CD4-positive, alpha-beta T cell treated with Interferon alpha-2 for 1 hour (primary cell): ENCODE results near the gene DTHD1.

Experiments
- DNase-seq, 2 donors: peaks; one replicate each; pipeline ENCODE4 v3.0.0-alpha.2; 2020 to 2022

Gene DTHD1

DNA sequence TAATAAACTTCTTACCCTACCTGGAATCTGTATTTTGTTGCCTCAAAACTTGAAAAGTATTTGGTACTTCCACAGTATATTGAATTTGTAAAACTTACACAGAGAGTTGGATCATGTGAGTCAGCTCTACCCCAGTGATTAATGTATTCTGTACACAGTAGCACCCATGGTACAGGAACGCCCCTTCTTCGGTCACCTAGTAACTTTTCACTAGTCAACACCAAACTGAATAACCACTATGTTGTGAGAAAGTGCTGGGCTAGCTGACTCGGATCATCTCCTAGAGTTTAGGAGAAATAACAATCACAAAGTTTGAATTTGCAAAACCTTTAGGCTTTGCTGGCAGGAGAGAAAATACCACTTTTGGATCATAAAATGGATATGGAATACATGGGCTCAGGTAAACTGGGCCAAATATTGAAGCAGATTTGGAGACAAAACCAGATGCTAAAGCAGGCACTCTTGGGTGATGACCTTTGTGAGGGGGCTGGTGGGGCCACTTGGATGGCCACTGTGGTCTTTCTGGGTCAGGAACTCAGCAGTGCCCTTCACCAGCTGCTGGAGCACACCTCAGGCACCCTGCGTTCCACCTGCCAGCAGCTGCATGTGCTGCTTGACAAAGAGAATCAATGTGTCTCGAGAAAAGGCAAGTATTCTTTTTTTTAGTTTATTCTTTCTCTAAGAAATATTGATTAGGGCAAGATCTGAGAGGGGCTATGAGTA lies at the start of gene DTHD1:
DTHD1 (plus strand) TSS at position 233 of the 723 bp plus-strand sequence; CDS start at position 376, 143 bp downstream.
- DNase-seq, result peak; percentile 54 to 72

DNA sequence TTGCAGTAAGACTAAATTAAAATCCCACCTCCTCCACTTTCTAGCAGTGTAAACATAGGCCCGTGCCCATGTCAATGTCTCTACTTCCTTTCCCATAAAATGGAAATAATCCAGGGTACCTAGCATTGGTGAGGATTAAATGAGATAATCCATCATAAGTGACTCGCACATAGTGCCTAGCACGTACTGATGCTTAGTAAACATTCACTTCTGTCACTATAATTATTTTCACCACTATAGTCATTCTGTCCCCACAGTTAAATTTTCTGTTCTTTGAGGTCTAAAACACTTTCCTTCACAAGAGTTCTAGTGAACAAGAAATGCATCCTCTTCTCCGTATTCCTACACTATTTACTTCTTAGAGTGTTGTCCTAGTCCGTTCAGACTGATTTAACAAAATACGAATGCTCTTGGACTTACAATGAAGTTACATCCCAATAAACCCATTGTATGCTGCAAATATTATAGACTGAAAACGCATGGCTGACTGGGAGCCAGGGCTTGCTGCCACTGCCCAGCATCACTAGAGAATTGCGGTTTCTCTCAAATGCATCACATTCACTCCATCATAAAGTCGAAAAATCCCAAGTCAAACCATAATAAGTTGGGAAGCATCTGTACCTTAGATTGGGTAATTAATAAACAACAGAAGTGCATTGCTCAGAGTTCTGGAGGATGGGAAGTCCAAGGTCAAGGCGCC lies 47.7 kb upstream of the DTHD1 start:
- DNase-seq, result no peak

DNA sequence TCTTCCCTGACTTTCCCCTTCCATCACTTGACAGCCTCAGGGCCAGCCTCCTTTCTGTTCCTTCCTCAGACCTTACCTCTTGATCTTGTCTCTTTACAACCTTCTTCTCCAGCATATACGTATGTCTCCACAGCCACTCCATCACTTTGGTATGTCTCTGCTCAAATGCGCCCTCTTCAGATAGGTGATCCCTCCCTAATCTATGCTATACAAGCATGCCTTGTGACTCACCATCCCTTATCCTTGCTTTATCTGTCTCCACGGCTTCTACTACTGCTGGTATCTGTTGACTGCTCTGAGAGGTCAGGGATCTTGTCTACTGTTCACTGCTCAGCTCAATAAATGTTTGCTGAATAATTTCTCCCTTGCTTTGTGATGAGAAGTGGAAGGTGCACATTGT lies 46.1 kb upstream of the DTHD1 start:
- DNase-seq, result no peak

DNA sequence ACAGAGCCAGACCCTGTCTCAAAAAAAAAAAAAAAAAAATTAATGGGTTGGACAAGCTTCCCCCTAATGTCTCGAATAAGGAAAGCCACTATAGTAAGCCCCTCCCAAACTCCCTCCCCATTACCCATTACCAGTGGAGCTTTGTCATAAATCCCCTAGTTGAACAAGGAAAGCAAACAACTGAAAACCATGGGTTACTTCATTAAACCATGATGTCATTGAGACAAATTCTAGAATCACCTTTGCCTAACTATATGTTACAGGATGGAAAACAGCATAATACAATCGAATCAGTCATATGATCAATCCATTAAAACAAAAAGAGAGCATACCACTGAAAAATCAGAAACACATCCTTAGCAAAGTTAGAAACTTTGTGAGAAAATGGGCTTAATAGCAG lies 45.3 kb upstream of the DTHD1 start:
- DNase-seq, result no peak

DNA sequence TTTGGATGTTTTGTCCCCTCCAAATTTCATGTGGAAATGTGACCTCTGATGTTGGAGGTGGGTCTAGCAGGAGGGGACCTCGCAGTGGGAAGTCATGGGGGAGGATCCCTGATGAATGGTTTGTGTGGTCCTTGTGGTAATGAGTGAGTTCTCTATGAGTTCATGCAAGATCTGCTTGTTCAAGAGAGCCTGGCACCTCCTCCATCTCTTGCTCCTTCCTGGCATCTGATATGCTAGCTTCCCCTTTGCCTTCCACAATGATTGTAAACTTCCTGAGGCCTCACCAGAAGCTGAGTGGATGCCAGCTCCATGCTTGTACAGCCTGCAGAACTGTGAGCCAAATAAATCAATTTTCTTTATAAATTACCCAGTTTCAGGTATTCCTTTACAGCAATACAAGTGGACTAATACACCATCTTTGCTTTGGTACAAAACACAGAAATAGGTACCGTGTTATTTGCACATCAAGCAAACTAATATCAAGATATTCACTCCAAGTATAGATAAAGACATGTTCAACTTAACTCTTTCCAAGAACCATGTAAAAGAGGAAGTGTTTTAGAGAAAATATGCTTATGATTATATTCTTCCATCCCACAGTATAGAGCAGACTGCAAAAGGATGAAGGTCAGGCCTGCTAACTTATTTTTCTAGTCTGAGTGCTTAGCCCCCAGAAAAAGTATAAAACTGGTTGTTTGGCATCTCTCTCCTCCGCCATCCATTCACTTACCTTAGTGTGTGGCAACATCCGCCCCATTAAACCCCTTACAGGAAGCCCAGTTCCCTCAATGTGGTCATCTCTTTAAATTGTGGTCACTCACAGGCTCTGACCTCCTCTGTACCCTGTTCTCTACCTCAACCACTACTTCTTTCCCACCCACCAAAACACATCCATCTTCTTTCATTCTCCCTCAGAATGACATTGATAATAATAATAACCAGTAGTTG lies 43.8 kb upstream of the DTHD1 start:
- DNase-seq, result peak; percentile 22 to 54

DNA sequence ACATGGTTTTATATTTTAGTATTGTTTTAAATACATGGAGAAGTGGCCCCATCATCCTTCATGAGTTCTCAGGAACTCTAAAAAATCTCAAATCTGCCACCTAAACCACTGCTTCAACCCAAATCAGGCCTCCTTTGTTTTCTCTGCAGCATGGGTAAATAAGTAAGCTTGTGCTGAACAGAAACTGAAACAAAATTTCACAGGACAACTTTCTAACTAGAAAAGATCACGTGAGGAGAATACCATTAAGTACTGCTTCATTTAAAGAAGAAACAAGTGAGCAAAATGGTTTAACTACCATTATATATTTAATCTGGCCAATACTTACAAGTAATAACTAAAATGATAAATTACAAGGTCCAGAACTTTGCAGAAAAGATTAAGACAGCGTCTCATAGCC lies 39.6 kb upstream of the DTHD1 start:
- peak; percentile 18 to 80 for DNase-seq

DNA sequence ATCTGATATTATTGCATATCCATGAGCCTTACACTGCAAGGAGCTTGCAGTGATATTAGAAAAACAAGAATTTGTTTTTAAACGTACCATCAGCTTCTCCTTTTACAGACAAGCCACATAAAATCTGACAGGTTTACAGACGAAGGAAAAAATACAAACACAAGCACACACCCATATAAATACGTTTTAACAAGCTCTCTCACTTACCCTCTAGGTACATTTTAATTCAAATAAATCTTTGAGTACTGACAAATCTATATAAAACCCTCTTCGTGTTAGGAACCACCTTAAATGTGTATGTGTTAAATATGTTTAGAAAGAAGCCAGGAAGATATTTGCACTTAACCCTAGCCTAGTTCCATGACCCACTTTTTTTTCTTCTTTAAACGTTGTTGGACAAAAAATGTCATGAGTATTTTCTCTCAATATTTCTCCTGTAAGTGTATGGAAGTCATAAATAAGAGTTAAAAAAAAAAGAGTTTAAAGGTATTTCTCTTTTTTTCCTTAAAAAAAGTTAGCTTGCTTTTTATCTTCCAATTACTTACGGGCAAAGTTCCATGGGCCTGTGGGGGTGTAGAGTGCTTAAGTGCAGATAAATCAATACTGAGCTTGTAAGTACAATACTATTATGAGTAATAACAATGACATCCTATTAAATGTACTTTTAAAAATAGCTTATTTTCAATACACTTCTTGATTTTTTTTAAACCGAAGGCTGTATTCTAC lies 38.6 kb upstream of the DTHD1 start:
- DNase-seq, result no peak

DNA sequence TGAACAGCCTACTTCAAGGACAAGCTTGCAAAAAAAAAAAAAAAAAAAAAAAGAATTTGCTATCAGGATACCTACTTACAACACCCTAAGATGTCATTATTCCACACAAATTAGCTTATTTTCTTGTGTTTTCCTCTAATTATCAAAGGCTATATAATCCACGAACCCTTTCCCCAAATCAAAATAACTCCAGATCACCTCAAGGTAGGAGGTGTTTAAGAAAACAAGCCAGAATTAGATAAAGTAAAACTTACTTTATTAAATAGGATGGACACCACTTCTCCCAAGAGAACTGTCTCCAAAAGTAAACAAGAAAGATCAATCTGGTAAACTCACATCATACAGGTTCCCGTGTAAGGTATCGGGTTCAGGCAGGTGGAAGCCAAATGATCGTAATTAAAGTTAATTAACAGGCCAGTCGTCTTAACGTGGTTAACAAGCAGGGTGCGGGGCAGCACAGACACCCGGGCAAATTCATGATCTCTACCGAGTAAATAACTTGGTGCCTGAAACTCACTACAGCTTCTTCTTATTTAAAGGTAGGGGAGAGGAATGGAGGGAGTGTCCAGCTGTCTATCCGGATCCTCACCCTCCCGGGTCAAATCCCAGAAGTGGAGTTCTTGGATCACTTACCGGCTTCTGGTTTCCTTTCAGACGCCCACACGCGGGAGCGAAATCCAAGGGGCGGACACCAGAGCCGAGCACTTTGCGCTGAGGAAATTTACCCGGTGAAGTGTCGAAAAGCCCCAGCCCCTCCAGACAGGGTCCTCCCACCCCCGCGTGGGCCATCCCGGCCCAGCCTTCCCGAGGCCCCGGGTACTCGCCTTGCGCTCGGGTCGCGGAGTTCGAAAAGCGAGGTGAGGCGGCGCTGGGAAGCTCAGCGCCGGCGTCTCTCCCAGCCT lies 37.8 kb upstream of the DTHD1 start:
- peak in 1 of 2 donors; percentile 62 for DNase-seq

DNA sequence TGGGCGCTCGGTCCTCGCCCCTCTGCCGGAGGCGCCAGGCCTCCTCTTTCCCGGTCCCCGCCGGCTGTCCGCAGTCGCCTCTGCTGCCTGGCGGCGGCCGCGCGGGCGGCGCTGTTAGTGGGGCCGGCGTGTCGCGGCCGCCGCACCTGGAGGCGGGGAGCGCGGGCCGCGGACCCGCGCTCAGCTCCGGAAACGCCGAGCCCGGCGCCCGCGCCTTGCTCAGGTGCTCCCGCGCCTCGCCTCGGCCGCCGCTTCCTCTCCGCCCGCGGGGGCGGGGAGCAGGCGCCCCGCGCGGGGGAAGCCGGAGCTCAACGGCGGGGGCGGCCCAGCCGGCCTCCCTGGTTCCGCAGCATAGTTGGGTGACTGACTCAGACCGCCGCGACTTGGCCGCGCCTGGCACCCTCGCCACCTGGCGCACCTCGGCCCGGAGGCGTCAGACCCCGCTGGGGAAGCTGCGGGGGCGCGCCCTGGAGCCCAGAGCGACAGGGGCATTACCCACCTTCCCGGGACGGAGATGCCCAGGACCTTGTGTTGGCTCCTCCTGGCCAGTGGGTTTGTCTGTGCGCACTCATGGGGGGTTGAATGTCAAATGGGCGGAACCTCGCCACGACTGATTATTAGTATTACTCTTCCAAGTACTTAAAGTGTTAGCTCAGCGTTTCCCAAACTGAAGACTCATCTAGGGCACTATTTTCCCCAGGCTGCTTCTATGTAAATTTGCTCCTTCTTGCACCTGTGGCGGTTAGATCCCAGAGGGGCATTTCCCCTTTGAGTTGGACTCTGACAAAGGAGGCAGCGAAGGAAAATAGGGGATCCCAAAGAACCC lies 36.9 kb upstream of the DTHD1 start, which contains the start of gene ARAP2:
ARAP2 (minus strand) TSS at position 258 of the 826 bp plus-strand sequence. CDS start 15,028 bp downstream, outside the sequence.
- peak; percentile 76 to 82 for DNase-seq

DNA sequence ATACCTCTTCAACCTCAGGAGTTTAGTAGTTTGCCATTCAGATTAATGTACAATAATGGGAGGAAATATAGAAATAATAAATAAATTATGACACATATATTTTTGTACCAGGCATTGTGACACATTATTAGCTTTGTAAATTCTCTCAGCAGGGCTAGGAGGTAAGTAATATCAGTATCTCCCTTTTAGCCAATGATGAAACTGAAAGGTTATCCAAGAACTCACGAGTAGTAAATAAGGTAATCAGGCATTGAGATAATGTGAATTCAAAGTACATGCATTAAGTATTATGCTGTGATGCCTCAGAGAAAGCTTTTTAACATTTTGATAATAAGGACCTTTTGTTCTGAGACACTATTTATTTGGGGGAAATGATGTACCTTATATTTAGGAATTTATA lies 31.8 kb upstream of the DTHD1 start:
- DNase-seq, result no peak

DNA sequence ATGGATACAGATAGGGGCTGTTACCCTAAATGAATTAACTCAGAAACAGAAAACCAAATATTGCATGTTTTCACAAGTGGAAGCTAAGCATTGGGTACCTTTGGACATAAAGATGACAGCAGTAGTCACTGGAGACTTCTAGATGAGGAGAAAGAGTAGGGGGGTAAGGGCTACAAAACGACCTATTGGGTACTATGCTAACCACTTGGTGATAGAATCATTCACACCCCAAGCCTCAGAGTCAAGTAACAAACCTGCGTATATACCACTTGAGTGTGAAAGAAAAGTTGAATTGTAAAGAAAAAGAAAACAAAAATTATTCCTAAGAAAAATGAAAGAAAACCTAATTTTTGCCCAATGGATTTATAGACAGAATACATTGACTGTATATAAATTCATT lies 29.4 kb upstream of the DTHD1 start:
- no peak for DNase-seq

DNA sequence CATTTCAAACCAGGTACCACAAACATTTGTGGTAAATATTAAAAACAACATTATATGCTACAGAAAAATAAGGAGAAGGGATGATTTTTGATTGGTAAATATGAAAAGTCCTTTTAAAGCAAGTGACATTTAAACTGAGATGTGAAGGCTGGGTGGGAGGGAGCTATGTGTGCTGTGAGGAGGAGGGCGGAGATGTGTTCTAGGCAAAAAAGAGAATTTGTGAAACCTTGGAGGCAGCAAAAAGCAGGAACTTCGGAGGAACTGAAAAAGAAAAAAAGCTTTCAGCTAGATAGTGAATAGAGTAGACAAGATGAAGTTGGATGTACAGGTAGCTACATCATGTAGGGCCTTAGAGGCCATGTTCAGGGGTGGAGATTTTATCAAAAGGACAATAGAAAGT lies 27.0 kb upstream of the DTHD1 start:
- no peak for DNase-seq

DNA sequence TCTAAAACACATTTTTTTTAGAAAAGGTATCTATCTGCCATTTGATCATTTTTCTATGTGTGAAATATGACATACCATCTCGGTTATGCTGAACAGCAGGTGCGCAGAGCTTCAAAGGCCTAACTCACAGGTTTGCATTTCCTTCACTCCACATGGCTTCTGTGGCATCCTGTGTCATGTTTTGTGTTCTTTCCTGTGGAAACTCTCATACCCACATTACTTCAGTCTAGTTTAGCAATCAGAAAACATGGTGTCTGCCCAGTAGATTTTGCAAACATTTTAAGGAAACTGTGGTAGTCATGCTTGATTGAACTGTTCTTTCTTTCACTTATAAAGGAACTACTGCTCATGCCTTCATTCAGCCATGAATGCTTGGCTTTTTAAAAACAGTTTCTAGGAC lies 25.8 kb upstream of the DTHD1 start:
- peak; percentile 71 to 86 for DNase-seq

DNA sequence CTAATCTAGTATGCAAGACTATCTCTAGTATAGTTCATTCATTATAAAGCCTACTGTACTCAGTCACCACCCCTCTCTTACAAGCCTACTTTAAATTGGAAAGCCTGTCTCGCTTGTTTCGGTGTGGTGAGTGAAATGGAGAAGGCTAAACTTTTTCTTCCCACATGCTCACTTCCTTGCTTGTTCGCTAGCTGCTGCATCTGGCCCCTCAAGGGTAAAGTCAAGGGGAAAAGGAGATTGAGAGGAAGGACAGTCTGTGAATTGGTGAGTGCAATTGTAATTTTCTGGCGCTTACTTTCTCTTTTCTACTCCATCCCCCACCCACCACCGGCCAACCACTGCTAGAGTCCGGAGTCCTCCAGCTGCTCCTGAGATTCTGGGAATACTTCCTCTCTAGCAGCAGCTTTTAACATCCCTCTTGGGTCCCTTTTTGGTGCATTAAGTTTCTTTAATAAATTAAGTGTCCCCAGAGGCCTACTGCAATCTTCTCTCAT lies 25.0 kb upstream of the DTHD1 start:
- no peak for DNase-seq

DNA sequence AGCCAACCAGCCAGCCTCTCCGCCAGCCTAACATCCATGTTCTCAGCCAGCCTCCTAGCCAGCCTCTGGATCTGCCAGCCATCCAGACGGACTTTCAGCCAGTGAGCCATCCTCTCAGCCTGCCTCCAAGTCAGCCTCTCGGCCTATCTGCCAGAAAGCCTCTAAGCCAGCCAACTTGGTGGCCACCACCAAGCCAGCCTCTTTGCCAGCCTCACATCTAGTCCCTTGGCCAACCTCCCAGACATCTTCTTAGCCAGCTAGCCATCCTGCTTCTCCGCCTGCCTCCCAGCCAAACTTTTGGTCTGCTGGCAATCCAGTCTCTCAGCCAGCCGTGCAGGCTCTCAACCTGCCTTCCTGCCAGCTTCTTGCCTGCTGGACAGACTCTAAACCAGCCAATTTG lies 20.7 kb upstream of the DTHD1 start:
- DNase-seq, result no peak

DNA sequence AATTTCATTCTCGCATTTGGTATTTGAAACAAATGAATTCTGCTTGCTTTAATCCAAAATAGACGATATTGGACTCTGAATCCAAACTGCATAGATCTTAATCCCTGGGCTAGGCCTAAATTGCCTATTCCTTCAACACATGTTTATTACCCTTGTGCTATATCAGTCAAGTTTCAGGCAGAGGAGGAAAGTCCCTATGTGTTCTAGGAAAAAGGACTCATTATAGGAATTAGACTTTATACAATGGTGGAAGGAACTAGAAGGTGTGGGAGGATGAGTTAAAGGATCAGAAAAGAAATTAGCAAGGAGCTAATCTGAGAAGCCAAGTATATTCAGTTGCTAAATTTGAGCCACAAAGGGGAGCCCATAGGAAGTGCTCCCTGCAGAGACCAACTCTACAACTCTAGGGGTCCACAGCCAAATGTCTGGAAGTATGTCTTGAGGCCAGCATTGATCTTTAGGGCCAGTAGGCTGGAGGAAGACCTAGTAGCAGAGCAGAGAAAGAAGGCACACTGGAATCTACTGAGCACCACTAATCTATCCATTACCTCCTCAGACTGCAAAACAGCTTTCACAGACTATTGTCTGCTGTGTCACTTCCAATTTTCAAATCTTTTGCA lies 17.1 kb upstream of the DTHD1 start:
- no peak for DNase-seq

DNA sequence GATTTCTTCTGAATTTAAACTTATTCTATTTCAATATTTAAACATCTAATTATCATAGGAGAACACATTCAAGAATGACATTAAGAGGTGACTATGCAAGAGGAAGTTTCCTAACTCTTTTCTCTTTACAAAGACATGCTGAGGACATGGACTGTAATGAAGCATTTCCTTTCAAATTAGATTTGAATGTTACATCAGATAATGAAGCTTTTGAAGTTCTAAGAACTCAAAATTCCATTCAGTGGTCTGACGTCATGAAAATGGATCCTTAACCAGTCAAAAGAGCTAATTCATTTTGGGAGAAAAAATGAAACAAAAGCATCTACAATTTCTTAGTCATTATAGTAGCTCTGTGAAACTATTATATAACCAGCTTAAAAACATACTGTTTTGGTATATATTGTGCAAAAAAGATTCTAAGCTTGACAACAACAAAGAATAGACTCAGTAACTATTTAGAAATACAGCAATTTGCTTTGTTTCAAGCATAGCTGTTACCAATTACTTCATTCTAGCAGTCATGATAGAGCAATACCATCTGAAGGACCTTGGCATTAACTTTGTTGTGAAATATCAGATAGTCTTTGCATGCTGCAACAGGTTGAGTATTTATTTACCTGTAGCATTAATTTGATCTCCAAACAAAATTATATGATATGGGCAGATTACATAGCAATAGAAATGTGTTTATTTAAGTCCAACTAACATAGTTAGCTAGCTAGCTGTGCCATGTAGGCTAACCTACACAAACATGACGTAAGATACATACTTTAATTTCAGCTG lies 13.7 kb upstream of the DTHD1 start:
- no peak for DNase-seq

DNA sequence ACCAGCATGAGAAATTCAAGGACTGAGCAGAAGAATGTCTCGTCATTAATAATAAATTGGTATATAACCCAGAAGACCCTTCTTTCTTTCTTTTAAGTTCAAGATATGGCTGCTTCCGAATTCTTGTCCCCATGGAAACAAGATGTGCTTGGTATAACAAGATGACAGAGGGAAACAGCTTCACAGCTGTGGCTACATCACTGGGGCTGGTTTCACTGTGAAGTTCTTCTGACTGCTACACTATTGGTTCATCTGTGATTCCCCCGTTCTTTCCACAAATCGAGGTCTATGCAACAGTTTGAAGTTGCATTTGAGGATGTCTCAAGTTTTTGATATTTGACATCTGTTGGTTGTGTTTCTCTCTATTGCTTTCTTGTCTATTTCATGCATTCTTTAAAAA lies 12.3 kb upstream of the DTHD1 start:
- peak; percentile 73 to 82 for DNase-seq
